Erythroblast (primary cell): Measurements from ENCODE around the gene C20orf204.

Source experiments
- GATA1 ChIP-seq: IDR thresholded peaks from 2 replicates; pipeline ENCODE4 v1.6.1; 2011; ENCODE audit warnings: low read depth, mild to moderate bottlenecking, control low read depth, low read length, moderate library complexity
- POLR2A ChIP-seq: IDR thresholded peaks from 2 replicates; pipeline ENCODE4 v1.6.1; 2011; ENCODE audit warnings: mild to moderate bottlenecking, low read length

- TF ChIP-seq POLR2A (no peak), GATA1 (no peak)
These were observed 37.6 kb downstream of the C20orf204 start for GRCh38 chr20:64073476-64074183.
